Esophagus muscularis mucosa (tissue), 4 donors: ENCODE results near the gene LRGUK.

Experiments
- EP300 ChIP-seq: sonication (generic); formaldehyde crosslinking; IDR thresholded peaks from one replicate; pipeline ENCODE4 v1.6.1; 2017; ENCODE audit warnings: antibody characterized with exemption
- POLR2AphosphoS5 ChIP-seq, 2 donors: sonication (generic); formaldehyde crosslinking; IDR thresholded peaks; one replicate each; pipeline ENCODE4 v1.6.1; 2017; ENCODE audit warnings: antibody characterized with exemption in 2 of 2
- TF ChIP-seq, protein P1 (sequence below), 3 experiments: fragments of 200-600 bp in 2 of 3; fragments of 450-650 bp in 1 of 3; sonication (generic) in 2 of 3; IDR thresholded peaks; one replicate each; pipeline ENCODE4 v1.5.1; 2017 to 2019; ENCODE audit warnings: antibody characterized with exemption in 3 of 3, mild to moderate bottlenecking in 2 of 3, moderate library complexity in 1 of 3

DNA sequence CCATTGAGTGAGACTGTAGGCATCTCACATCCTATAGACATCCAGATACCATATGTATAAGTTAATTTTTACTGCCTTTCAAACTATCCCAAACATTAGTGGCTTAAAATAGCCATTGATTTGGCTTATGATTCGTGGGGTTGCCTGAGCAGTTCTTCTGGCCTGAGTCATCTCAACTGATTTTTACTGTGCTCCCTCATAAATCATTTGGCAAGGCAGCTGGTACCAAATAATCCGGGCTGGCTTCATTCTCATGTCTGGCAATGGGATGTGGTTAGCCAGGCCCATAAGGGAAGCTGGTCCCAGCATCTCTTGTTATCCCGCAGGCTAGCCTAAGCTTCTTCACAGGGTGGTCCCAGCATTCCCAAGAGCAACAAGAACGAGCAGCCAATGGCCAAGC is 6.7 kb upstream of the LRGUK start:
- TF ChIP-seq, protein P1, sequence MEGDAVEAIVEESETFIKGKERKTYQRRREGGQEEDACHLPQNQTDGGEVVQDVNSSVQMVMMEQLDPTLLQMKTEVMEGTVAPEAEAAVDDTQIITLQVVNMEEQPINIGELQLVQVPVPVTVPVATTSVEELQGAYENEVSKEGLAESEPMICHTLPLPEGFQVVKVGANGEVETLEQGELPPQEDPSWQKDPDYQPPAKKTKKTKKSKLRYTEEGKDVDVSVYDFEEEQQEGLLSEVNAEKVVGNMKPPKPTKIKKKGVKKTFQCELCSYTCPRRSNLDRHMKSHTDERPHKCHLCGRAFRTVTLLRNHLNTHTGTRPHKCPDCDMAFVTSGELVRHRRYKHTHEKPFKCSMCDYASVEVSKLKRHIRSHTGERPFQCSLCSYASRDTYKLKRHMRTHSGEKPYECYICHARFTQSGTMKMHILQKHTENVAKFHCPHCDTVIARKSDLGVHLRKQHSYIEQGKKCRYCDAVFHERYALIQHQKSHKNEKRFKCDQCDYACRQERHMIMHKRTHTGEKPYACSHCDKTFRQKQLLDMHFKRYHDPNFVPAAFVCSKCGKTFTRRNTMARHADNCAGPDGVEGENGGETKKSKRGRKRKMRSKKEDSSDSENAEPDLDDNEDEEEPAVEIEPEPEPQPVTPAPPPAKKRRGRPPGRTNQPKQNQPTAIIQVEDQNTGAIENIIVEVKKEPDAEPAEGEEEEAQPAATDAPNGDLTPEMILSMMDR (IDR thresholded peaks at IDR 0.05) = no peak
- no peak for TF ChIP-seq POLR2AphosphoS5 (IDR thresholded peaks at IDR 0.05)
- TF ChIP-seq EP300 = no peak
